Smooth muscle cell (in vitro differentiated cells): ENCODE results near the gene ST3GAL4. TPM values are rescaled to one million over a fixed set of nuclear protein-coding genes. Genes with fewer than 3 reads are reported as not detected.
A peak's percentile ranks its signal among the peaks of the same experiment; 100 is the strongest.
"Not testable (repeated sequence)": the region's sequence is repeated elsewhere in the genome, so short reads cannot be mapped to it uniquely, and the experiment has no call there.

Experiments
- DNase-seq: peaks from one replicate; lab custom pipeline; 2025; ENCODE audit not compliant: unreplicated experiment; lab: John Stamatoyannopoulos, UW
- H2AFZ ChIP-seq: fragments of 200-600 bp; sonication (generic); 2 replicates; pipeline ENCODE4 v1.6.0; 2016; ENCODE audit warnings: antibody characterized with exemption, low read depth, mild to moderate bottlenecking
- H3F3A ChIP-seq: fragments of 200-600 bp; sonication (generic); 2 replicates; pipeline ENCODE4 v1.6.0; 2017; ENCODE audit warnings: antibody characterized with exemption, low read depth
- H3K27ac ChIP-seq: fragments of 200-600 bp; sonication (generic); 2 replicates; pipeline ENCODE4 v1.5.1; 2016; ENCODE audit warnings: low read depth, mild to moderate bottlenecking
- H3K27me3 ChIP-seq: fragments of 200-600 bp; sonication (generic); 2 replicates; pipeline ENCODE4 v1.6.1; 2016; ENCODE audit warnings: low read depth, mild to moderate bottlenecking
- H3K36me3 ChIP-seq: fragments of 200-600 bp; sonication (generic); 2 replicates; pipeline ENCODE4 v1.5.1; 2016; ENCODE audit warnings: low read depth
- H3K4me1 ChIP-seq: fragments of 200-600 bp; sonication (generic); 2 replicates; pipeline ENCODE4 v1.5.1; 2016; ENCODE audit warnings: low read depth
- H3K4me2 ChIP-seq: fragments of 200-600 bp; sonication (generic); 2 replicates; pipeline ENCODE4 v1.6.0; 2016; ENCODE audit warnings: mild to moderate bottlenecking
- H3K4me3 ChIP-seq: fragments of 200-600 bp; sonication (generic); 2 replicates; pipeline ENCODE4 v1.5.1; 2016; ENCODE audit warnings: mild to moderate bottlenecking
- H3K79me2 ChIP-seq: fragments of 200-600 bp; sonication (generic); 2 replicates; pipeline ENCODE4 v1.6.0; 2016; ENCODE audit warnings: low read depth, mild to moderate bottlenecking
- H3K9ac ChIP-seq: fragments of 200-600 bp; sonication (generic); 2 replicates; pipeline ENCODE4 v1.6.0; 2016; ENCODE audit warnings: low read depth
- H3K9me3 ChIP-seq: fragments of 200-600 bp; sonication (generic); replicated peaks from 2 replicates; pipeline ENCODE4 v1.5.1; 2016; ENCODE audit warnings: low read depth
- H4K20me1 ChIP-seq: fragments of 200-600 bp; sonication (generic); 2 replicates; pipeline ENCODE4 v1.6.0; 2016; ENCODE audit warnings: low read depth
- WGBS: methylation state at CpG from one replicate; pipeline ENCODE4 v1.1.7; 2016; ENCODE audit warnings: low lambda C conversion rate; 5-methylcytosine and 5-hydroxymethylcytosine counted together
- polyA plus RNA-seq: library from polyadenylated mRNA; unstranded; fragments of >200 nt; fragmentation: Nextera tagmentation; extraction: Ambion mirVana; gene quantifications from 2 replicates; pipeline ENCODE4 v1.2.1, GENCODE V29; 2016
- total RNA-seq: library from RNA; depleted of rRNA; stranded (reverse); fragments of >200 nt; gene quantifications from 2 replicates; pipeline ENCODE4 v1.2.3, GENCODE V29; 2014
- TF ChIP-seq, protein P1 (sequence below): fragments of 200-600 bp; sonication (generic); IDR thresholded peaks from 2 replicates; pipeline ENCODE4 v1.5.1; 2017; ENCODE audit warnings: borderline replicate concordance, mild to moderate bottlenecking, antibody characterized with exemption; ENCODE audit not compliant: insufficient read depth, poor library complexity, severe bottlenecking

The ST3GAL4 gene
- total and polyA plus RNA-seq, 2 experiments from 2014 or later, result 60.3 to 60.9 TPM

GRCh38 chr11:126391970-126392632 is 36.6 kb downstream of the ST3GAL4 start:
- 67% methylated on average over 8 of the region's 8 CpGs for WGBS
- no peaks in the 10 kb centered on the region for H3F3A ChIP-seq

DNA sequence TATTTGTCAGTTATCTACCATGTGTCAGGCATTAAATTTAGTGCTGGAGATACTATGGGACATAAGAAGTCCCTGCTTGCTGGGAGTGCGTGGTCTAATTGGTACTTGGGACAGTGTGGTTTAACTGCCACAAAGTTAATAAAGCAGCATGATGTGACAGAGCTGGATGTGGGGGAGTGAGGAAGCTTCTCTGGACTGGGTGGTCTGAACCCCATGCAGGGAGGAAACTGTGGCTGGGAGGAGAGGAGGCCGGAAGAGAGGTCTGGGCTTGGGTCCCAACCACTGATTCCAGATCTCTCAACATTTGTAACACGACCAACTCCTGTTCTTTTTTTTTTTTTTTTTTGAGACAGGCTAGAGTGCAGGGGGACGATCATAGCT is 37.1 kb downstream of the ST3GAL4 start:
- no peak for DNase-seq
- Histone ChIP-seq H3K4me1 (no peaks in the 10 kb centered on the region), H3F3A (no peaks in the 10 kb centered on the region), H3K36me3 (no peaks in the 10 kb centered on the region), H3K9ac (no peak overlapping the region), H3K9me3 (no peaks in the 10 kb centered on the region), H3K79me2 (peaks cover 62% of the 10 kb centered on the region), H3K4me3 (no peak overlapping the region), H3K27ac (no peak overlapping the region), H4K20me1 (peaks cover 84% of the 10 kb centered on the region), H3K27me3 (no peaks in the 10 kb centered on the region), H3K4me2 (no peak overlapping the region), H2AFZ (no peak overlapping the region)
- TF ChIP-seq, protein P1, sequence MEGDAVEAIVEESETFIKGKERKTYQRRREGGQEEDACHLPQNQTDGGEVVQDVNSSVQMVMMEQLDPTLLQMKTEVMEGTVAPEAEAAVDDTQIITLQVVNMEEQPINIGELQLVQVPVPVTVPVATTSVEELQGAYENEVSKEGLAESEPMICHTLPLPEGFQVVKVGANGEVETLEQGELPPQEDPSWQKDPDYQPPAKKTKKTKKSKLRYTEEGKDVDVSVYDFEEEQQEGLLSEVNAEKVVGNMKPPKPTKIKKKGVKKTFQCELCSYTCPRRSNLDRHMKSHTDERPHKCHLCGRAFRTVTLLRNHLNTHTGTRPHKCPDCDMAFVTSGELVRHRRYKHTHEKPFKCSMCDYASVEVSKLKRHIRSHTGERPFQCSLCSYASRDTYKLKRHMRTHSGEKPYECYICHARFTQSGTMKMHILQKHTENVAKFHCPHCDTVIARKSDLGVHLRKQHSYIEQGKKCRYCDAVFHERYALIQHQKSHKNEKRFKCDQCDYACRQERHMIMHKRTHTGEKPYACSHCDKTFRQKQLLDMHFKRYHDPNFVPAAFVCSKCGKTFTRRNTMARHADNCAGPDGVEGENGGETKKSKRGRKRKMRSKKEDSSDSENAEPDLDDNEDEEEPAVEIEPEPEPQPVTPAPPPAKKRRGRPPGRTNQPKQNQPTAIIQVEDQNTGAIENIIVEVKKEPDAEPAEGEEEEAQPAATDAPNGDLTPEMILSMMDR, result no peak
- 70% methylated on average over 4 of the region's 4 CpGs for WGBS

More at GRCh38 chr11:126391970-126392632, 36.6 kb downstream of the ST3GAL4 start:
- Histone ChIP-seq H4K20me1 (peaks cover 84% of the 10 kb centered on the region), H3K27ac (no peak overlapping the region), H3K4me1 (no peaks in the 10 kb centered on the region), H3K79me2 (peaks cover 64% of the 10 kb centered on the region), H3K4me3 (no peak overlapping the region), H3K9ac (no peak overlapping the region), H3K36me3 (no peaks in the 10 kb centered on the region), H3K9me3 (no peaks in the 10 kb centered on the region), H3K27me3 (no peaks in the 10 kb centered on the region), H3K4me2 (no peak overlapping the region), H2AFZ (no peak overlapping the region)
- DNase-seq, result no peak
- TF ChIP-seq, protein P1, result peak; percentile 22

- Histone ChIP-seq H3K36me3 (no peaks in the 10 kb centered on the region), H3K27me3 (no peaks in the 10 kb centered on the region), H2AFZ (no peak overlapping the region), H3F3A (no peaks in the 10 kb centered on the region), H3K4me3 (no peak overlapping the region), H3K27ac (no peak overlapping the region), H3K9me3 (no peaks in the 10 kb centered on the region), H4K20me1 (peaks cover 84% of the 10 kb centered on the region), H3K79me2 (peaks cover 59% of the 10 kb centered on the region), H3K9ac (no peak overlapping the region), H3K4me2 (no peak overlapping the region), H3K4me1 (no peaks in the 10 kb centered on the region)
- DNase-seq, result no peak
- TF ChIP-seq, protein P1, result no peak
- WGBS, result 96% methylated on average over 5 of the region's 5 CpGs
These were observed 37.7 kb downstream of the ST3GAL4 start for GRCh38 chr11:126393143-126393542.

DNA sequence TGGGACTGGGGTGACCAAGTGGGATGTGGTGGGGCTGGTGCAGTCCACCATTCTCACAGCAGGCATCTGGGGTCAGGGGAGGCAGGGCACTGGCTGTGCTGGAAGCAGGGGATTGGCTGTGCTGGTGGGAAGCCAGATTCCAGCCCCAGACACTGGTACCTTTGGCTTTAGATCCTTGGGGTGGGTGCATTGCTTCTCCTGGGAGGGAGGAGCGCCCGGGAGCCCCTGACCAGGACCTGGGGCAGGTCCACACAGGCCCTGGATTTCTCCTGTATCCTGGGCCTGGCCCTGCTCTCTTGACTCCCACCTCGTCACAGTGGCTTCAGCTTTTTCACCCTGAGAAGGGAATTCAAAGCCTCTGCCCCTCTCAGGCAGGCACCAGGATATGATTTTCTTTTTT is 38.5 kb downstream of the ST3GAL4 start:
- no peak overlapping the region for H2AFZ ChIP-seq
- H3K4me2 ChIP-seq, result no peak overlapping the region
- 90% methylated on average over 3 of the region's 3 CpGs for WGBS
- H3K27ac ChIP-seq, result no peak overlapping the region
- no peaks in the 10 kb centered on the region for H3K36me3 ChIP-seq
- H4K20me1 ChIP-seq, result peaks cover 82% of the 10 kb centered on the region
- TF ChIP-seq, protein P1, result no peak
- H3K9ac ChIP-seq, result no peak overlapping the region
- H3K79me2 ChIP-seq, result peaks cover 52% of the 10 kb centered on the region
- DNase-seq, result no peak
- no peaks in the 10 kb centered on the region for H3K9me3 ChIP-seq
- H3K4me1 ChIP-seq, result no peaks in the 10 kb centered on the region
- no peak overlapping the region for H3K4me3 ChIP-seq
- H3K27me3 ChIP-seq, result no peaks in the 10 kb centered on the region
- H3F3A ChIP-seq, result no peaks in the 10 kb centered on the region

DNA sequence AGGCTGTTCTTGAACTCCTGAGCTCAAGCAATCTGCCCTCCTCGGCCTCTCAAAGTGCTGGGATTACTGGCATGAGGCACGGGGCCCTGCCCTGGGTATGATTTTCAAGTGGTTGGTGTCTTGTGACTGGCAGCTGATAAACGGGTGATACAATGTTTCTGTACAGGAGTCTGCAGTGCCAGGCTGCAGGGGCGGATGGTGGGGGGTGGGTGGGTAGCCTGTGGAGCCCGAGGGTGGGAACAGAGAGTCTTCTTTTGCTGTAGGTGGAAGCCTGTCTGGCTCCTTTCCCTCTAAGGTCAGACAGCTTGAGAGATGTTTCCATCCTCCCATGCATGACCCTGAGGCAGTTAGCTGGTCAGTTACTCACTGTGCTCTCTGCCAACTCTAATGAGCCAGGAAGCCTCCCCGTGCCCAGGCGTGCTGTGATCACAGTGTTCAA is 39.2 kb downstream of the ST3GAL4 start:
- not testable (repeated sequence) for H3K9ac ChIP-seq, H3K27ac ChIP-seq
- H3K79me2 ChIP-seq, result peaks cover 46% of the 10 kb centered on the region

DNA sequence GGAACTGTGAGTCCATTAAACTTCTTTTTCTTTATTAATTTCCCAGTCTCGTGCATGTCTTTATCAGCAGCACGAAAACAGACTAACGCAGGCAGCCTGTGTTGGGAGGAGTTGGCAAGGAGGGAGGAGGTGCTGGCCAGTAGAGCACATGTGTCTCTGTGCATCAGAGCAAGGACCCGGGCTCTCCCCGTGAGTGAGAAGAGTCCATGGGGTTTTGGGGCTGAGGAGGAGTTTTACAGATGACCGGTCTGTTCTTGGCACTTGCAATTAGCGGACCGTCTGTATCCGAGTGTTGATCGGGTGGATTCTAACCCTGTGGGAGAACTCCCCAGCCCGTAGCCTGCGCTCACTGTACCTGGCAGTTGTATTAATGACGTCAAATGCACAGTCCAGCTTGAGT is 40.3 kb downstream of the ST3GAL4 start:
- H3K4me1 ChIP-seq, H2AFZ ChIP-seq, H3K27me3 ChIP-seq, H3K27ac ChIP-seq, H3F3A ChIP-seq, DNase-seq, H3K4me2 ChIP-seq, H3K36me3 ChIP-seq, H3K9ac ChIP-seq, H3K9me3 ChIP-seq, H3K4me3 ChIP-seq: not testable (repeated sequence)
- Histone ChIP-seq H3K79me2 (peaks cover 35% of the 10 kb centered on the region), H4K20me1 (peaks cover 78% of the 10 kb centered on the region)
- 95% methylated on average over 9 of the region's 13 CpGs for WGBS

More for the DNA sequence above, 39.2 kb downstream of the ST3GAL4 start:
- not testable (repeated sequence) for H2AFZ ChIP-seq, H3K9me3 ChIP-seq, H3K36me3 ChIP-seq, DNase-seq, H3F3A ChIP-seq, H3K27me3 ChIP-seq, H3K4me2 ChIP-seq, H3K4me1 ChIP-seq, H3K4me3 ChIP-seq
- H4K20me1 ChIP-seq, result peaks cover 78% of the 10 kb centered on the region
- WGBS, result 97% methylated on average over 7 of the region's 7 CpGs
